Mammary microvascular endothelial cell (primary cell): ENCODE results near the gene SEC61A1. TPM values are rescaled to one million over a fixed set of nuclear protein-coding genes. Genes with fewer than 3 reads are reported as not detected.

Source experiments
- total RNA-seq: library from RNA; depleted of rRNA; stranded (reverse); fragments of >200 nt; gene quantifications from 2 replicates; pipeline ENCODE4 v1.2.3, GENCODE V29; 2015

SEC61A1 gene
- 228 and 249 TPM in 2 replicates for total RNA-seq

DNA sequence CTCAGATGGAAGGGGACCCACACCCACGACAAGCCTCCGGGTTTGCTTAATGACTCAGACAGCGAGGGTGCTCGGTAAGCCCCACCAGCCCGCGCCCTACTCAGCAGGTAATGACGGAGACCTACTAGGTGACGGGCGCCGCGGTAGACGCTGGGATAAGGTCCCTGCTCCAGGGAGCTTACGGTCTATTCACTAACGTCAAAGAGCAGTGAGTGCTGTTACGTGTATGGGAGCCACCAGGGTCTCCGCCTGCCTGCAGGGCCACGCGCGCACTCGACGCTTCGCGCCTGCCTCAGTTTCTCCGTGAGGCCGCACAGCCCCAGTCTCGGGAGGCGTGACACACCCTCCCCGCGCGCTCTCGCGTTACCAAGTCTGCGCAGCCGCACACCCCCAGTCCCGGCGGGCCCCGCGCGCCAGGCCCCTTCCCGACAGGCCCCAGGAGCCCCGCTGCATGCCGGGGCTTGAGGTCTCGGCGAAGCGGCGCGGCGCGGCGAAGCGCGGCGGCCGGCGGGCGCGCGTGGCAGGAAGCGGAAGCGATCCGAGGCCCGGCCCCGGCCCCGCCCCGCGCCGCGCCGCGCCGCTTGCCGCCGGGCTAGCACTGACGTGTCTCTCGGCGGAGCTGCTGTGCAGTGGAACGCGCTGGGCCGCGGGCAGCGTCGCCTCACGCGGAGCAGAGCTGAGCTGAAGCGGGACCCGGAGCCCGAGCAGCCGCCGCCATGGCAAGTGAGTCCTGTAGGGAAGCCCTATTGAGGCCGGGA is at the start of gene SEC61A1:
TSS of gene SEC61A1 (plus strand) at position 601 of the 758 bp plus-strand sequence. CDS start at position 717, 116 bp downstream.

Other genes starting within 250 kb of the SEC61A1 start
- 116 and 137 TPM in 2 replicates for gene MGLL, start 229.9 kb upstream of the SEC61A1 start, total RNA-seq
- gene KBTBD12, start 137.2 kb upstream of the SEC61A1 start, total RNA-seq: not detected in 2 replicates
- gene RUVBL1, start 71.4 kb downstream of the SEC61A1 start, total RNA-seq: 84.0 and 89.2 TPM in 2 replicates
- gene EEFSEC, start 101.0 kb downstream of the SEC61A1 start, total RNA-seq: 10.4 and 11.8 TPM in 2 replicates